Activated naive CD4-positive, alpha-beta T cell treated with anti-CD3 and anti-CD28 coated beads, Interleukin-2, amount 50 U/mL, for 24 hours (primary cell): ENCODE measurements around the gene JAK1.
"Not testable (repeated sequence)": the region's sequence is repeated elsewhere in the genome, so short reads cannot be mapped to it uniquely, and the experiment has no call there.

ENCODE experiments used
- H3K27ac Mint-ChIP-seq: one replicate; pipeline ENCODE4 v1.8.0; 2021; ENCODE audit warnings: mild to moderate bottlenecking, mixed read lengths
- H3K27me3 Mint-ChIP-seq: one replicate; pipeline ENCODE4 v1.8.0; 2021; ENCODE audit warnings: mixed read lengths
- H3K36me3 Mint-ChIP-seq: one replicate; pipeline ENCODE4 v1.8.0; 2021; ENCODE audit warnings: mixed read lengths
- H3K4me1 Mint-ChIP-seq: one replicate; pipeline ENCODE4 v1.8.0; 2021; ENCODE audit warnings: mixed read lengths
- H3K4me3 Mint-ChIP-seq: one replicate; pipeline ENCODE4 v1.8.0; 2021; ENCODE audit warnings: mild to moderate bottlenecking, mixed read lengths
- H3K9me3 Mint-ChIP-seq: one replicate; pipeline ENCODE4 v1.8.0; 2021; ENCODE audit warnings: mixed read lengths

The JAK1 gene

DNA sequence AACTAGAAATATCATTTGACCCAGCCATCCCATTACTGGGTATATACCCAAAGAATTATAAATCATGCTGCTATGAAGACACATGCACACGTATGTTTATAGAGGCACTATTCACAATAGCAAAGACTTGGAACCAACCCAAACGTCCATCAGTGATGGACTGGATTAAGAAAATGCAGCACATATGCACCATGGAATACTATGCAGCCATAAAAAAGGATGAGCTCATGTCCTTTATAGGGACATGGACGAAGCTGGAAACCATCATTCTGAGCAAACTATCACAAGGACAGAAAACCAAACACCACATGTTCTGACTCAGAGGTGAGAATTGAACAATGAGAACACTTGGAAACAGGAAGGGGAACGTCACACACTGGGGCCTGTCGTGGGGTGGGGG, 149.0 kb downstream of the JAK1 start:
- H3K4me3 Mint-ChIP-seq, H3K27ac Mint-ChIP-seq, H3K4me1 Mint-ChIP-seq, H3K36me3 Mint-ChIP-seq, H3K27me3 Mint-ChIP-seq, H3K9me3 Mint-ChIP-seq: not testable (repeated sequence)

DNA sequence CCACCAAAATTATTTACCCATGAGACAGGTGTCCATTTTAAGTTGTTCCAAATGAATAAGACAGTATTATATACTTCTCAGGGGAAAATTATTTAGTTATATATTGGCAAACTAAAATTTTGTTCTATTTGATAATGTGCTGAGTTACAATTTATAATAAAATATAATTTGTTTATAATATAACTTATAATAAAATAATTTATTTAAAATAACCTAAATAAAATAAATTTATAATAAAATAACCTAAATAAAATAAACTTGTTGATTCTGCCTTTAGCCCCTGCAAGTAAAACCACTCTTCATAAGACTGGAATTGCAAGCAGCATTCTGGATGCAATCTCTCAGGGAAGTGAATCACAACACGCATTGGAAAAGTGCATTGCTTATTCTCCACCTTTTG, 151.9 kb downstream of the JAK1 start:
- H3K9me3 Mint-ChIP-seq, result no peaks in the 10 kb centered on the region
- no peak overlapping the region for H3K4me3 Mint-ChIP-seq
- no peaks in the 10 kb centered on the region for H3K4me1 Mint-ChIP-seq
- H3K27ac Mint-ChIP-seq, result no peak overlapping the region
- H3K36me3 Mint-ChIP-seq, result peaks cover 3% of the 10 kb centered on the region
- H3K27me3 Mint-ChIP-seq, result no peaks in the 10 kb centered on the region

DNA sequence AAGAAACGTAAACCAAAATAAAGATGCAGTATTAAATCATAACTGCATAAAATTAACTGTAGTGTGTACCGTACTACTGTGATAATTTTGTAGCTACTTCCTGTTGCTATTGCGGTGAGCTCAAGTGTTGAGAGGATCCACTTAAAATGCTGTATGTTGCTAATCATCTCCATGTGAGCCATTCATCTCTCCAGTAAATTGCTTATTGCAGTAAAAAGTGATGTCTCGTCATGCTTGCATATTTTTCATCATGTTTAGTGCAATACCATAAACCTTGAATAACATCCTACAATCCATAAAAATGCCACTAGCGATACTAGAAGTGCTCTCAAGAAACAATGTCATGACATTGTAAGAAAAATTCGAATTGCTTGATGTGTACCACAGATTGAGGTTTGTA, 155.2 kb downstream of the JAK1 start:
- H3K9me3 Mint-ChIP-seq, result no peaks in the 10 kb centered on the region
- H3K4me3 Mint-ChIP-seq, result no peak overlapping the region
- no peaks in the 10 kb centered on the region for H3K4me1 Mint-ChIP-seq
- H3K36me3 Mint-ChIP-seq, result no peaks in the 10 kb centered on the region
- no peak overlapping the region for H3K27ac Mint-ChIP-seq
- H3K27me3 Mint-ChIP-seq, result no peaks in the 10 kb centered on the region

DNA sequence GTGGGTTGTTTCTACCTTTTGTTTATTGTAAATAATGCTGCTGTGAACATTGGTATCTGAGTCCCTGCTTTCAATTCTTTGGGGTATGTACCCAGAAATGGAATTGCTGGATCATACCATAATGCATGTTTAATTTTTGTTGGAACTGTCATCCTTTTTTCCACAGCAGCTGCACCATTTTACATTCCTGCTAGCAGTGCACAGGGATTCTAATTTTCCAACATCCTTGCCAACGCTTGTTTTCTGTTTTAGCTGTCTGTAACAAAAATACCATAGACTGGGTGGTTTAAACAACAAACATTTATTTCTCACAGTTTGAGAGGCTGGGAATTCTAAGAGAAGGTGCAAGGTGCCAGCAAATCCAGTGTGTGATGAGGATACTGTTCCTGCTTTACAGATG, 156.3 kb downstream of the JAK1 start:
- no peaks in the 10 kb centered on the region for H3K27me3 Mint-ChIP-seq
- H3K9me3 Mint-ChIP-seq, result no peaks in the 10 kb centered on the region
- H3K27ac Mint-ChIP-seq, result no peak overlapping the region
- no peaks in the 10 kb centered on the region for H3K36me3 Mint-ChIP-seq
- H3K4me1 Mint-ChIP-seq, result no peaks in the 10 kb centered on the region
- no peak overlapping the region for H3K4me3 Mint-ChIP-seq

DNA sequence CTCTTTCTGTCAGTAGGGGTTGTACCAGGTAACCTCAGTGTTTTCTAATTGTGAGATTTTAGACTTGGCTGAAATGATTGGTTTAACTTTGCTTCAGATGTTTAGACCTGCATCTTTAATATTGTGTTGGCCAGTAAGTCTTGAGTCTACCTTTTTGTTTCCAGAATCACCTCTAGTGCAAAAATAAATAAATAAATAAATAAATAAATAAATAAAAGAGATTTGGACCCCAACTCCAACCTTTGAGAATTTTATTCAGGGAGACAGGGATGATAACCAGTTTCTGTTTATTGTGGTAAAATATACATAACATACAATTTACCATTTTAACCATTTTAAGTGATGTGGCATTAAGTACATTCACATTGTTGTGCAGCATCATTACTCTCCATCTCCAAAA, 157.0 kb downstream of the JAK1 start:
- Mint-ChIP-seq H3K4me3 (no peak overlapping the region), H3K27ac (no peak overlapping the region), H3K27me3 (no peaks in the 10 kb centered on the region), H3K9me3 (no peaks in the 10 kb centered on the region), H3K36me3 (no peaks in the 10 kb centered on the region), H3K4me1 (no peaks in the 10 kb centered on the region)

DNA sequence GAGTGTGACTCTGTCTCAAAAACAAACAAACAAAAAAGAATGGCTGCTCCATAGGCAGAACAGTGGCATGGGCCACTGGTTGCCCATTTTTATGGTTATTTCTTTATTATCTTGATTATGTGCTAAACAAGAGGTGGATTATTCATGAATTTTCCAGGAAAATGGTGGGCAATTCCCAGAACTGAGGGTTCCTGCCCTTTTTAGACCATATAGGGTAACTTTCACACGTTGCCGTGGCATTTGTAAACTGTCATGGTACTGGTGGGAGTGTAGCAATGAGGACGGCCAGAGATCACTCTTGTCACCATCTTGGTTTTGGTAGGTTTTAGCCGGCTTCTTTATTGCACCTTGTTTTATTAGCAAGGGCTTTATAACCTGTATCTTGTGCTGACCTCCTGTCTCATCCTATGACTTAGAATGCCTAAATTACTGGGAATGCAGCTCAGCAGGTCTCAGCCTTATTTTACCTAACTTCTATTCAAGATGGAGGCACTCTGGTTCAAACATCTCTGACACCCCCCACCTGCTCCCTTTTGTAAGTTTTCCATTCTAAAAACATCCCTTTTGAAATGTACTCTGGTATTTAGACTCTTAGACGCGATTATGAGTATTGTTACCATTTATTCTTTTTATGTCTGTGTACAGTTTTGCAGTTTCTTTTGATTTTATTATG, 164.4 kb downstream of the JAK1 start:
- Mint-ChIP-seq H3K4me1 (no peaks in the 10 kb centered on the region), H3K4me3 (no peak overlapping the region), H3K27ac (no peak overlapping the region), H3K9me3 (peaks cover 4% of the 10 kb centered on the region), H3K36me3 (peaks cover 2% of the 10 kb centered on the region), H3K27me3 (no peaks in the 10 kb centered on the region)

DNA sequence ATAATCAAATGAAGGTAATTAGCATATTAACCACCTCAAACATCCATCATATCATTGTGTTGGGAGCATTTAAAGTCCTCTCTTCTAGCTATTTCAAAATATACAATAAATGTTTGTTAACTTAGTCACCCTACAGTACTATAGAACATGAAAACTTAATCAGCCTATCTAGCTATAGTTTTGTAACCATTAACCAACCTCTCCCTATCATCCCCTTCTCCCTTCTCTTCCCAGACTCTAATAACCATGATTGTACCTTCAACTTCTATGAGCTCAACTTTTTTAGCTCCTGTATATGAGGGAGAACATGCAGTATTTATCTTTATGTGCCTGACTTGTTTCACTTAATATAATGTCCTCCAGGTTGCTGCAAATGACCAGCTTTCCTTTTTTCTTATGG, 167.5 kb downstream of the JAK1 start:
- Mint-ChIP-seq H3K4me3 (no peak overlapping the region), H3K36me3 (peaks cover 2% of the 10 kb centered on the region), H3K9me3 (peaks cover 4% of the 10 kb centered on the region), H3K27me3 (no peaks in the 10 kb centered on the region), H3K27ac (no peak overlapping the region), H3K4me1 (no peaks in the 10 kb centered on the region)

DNA sequence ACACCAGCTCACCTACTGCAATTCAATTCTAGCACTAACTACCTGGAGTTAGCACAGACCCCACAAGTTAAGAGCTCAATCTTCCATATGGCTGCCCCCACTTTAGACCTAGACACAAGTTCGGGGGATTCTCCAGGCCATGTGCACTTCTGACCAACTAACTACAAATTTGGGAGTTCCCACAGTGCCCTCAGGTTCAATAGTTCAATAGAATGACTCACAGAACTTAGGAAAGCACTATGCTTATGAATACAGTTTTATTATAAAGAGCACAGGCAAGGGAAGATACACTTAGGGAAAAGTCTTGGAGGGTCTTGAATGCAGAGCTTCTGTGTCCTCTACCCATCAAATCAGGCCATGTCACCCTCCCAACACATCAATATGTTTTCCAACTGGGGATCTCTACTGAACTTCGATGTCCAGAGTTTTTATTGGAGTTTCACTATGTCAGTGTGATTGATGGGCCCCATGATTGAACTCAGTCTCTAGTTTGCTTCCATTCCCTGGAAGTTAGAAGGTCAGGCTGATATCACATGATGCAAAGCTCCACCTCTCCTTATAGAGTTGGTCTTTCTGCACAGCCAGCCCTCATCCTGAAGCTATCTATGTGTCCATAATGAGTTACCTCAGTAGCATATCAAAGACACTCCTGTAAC, 175.4 kb downstream of the JAK1 start:
- Mint-ChIP-seq H3K27me3 (no peaks in the 10 kb centered on the region), H3K4me1 (no peaks in the 10 kb centered on the region), H3K27ac (no peak overlapping the region), H3K4me3 (no peak overlapping the region), H3K36me3 (peaks cover 1% of the 10 kb centered on the region), H3K9me3 (peaks cover 3% of the 10 kb centered on the region)
